GM12878 (cell line): ENCODE measurements around the gene LIMS3.
"Not testable (repeated sequence)": the region's sequence is repeated elsewhere in the genome, so short reads cannot be mapped to it uniquely, and the experiment has no call there.

Experiments
- BACH1 ChIP-seq: fragments of 450-650 bp; IDR thresholded peaks from 2 replicates; pipeline ENCODE4 v1.6.1; 2017; ENCODE audit warnings: mild to moderate bottlenecking, borderline replicate concordance
- EP300 ChIP-seq, 2 experiments: fragments of 150-350 bp in 1 of 2; IDR thresholded peaks; 2 replicates each; pipeline ENCODE4 v1.6.1; 2011 to 2012; ENCODE audit warnings: low read depth in 2 of 2, low read length in 2 of 2, borderline replicate concordance in 1 of 2, improper control_type of control experiment in 1 of 2, inconsistent platforms in 1 of 2; ENCODE audit not compliant: control insufficient read depth in 1 of 2
- NRF1 ChIP-seq: conservative IDR thresholded peaks from 2 replicates; pipeline ENCODE4 v1.6.1; 2011; ENCODE audit warnings: mild to moderate bottlenecking, low read depth, low read length, improper control_type of control experiment
- POLR2A ChIP-seq: IDR thresholded peaks from 2 replicates; pipeline ENCODE4 v1.6.1; 2011; ENCODE audit warnings: low read depth, mild to moderate bottlenecking, low read length
- RCOR1 ChIP-seq: conservative IDR thresholded peaks from 2 replicates; pipeline ENCODE4 v1.6.1; 2012; ENCODE audit warnings: low read depth, low read length, improper control_type of control experiment
- TF ChIP-seq, protein P1 (sequence below): IDR thresholded peaks from 2 replicates; pipeline ENCODE4 v1.6.1; 2012; ENCODE audit warnings: low read length, inconsistent platforms
- TF ChIP-seq, protein P2 (sequence below): IDR thresholded peaks from 2 replicates; pipeline ENCODE4 v1.6.1; 2011; ENCODE audit warnings: low read depth, mild to moderate bottlenecking, low read length, moderate library complexity, borderline replicate concordance; ENCODE audit errors: extremely low read depth
- TF ChIP-seq, protein P3 (sequence below), 3 experiments: IDR thresholded peaks in 2 of 3; conservative IDR thresholded peaks in 1 of 3; 2 replicates each; pipeline ENCODE4 v1.5.1; 2011; ENCODE audit warnings: low read depth in 3 of 3, low read length in 3 of 3, mild to moderate bottlenecking in 3 of 3, control low read depth in 2 of 3, moderate library complexity in 2 of 3, inconsistent platforms in 1 of 3, mixed read lengths in 1 of 3; ENCODE audit not compliant: control insufficient read depth in 2 of 3, insufficient read depth in 1 of 3; ENCODE audit errors: extremely low read depth in 1 of 3

DNA sequence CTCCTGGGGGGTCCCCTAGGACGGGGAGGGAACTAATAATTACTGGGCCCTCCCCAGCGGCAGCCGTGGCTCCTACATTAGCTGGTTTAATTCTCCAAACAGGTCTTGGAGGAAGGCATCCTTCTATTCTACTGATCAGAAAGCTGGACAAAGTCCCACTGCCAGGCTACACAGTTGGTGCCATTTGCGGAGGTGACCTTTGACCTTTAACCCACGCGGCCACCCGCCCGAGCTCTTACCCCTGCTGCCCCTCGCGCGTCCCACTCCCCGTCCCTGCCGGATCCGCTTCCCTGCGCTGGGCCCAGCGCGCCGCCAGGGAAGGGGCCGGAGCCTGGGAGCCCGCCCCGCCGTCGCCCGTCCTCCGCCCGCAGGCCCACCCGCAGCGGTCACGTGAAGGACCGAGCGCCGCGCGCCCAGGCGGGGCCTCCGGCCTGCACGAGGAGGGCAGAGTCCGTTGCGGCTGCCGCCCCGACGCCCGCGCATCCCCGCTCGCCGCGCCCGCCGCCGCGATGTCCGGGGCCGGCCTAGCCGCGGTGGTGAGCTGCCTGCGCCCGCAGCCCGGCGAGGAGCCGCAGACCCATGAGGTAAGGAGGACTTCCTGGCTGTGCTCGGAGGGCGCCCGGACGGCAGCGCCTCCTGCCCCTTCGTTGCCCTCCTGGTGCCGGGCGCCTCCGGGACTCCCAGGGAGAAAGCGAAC, 48.9 kb downstream of the LIMS3 start:
- TF ChIP-seq, protein P1, sequence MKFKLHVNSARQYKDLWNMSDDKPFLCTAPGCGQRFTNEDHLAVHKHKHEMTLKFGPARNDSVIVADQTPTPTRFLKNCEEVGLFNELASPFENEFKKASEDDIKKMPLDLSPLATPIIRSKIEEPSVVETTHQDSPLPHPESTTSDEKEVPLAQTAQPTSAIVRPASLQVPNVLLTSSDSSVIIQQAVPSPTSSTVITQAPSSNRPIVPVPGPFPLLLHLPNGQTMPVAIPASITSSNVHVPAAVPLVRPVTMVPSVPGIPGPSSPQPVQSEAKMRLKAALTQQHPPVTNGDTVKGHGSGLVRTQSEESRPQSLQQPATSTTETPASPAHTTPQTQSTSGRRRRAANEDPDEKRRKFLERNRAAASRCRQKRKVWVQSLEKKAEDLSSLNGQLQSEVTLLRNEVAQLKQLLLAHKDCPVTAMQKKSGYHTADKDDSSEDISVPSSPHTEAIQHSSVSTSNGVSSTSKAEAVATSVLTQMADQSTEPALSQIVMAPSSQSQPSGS, result not testable (repeated sequence)
- not testable (repeated sequence) for TF ChIP-seq NRF1; RCOR1; POLR2A; BACH1; EP300 (IDR thresholded peaks at IDR 0.05; ENCODE audit: borderline replicate concordance in 1 of 2, control insufficient read depth in 1 of 2, low read depth in 2 of 2, low read length in 2 of 2)
- TF ChIP-seq, protein P2, sequence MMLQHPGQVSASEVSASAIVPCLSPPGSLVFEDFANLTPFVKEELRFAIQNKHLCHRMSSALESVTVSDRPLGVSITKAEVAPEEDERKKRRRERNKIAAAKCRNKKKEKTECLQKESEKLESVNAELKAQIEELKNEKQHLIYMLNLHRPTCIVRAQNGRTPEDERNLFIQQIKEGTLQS, result not testable (repeated sequence)
- TF ChIP-seq, protein P3, sequence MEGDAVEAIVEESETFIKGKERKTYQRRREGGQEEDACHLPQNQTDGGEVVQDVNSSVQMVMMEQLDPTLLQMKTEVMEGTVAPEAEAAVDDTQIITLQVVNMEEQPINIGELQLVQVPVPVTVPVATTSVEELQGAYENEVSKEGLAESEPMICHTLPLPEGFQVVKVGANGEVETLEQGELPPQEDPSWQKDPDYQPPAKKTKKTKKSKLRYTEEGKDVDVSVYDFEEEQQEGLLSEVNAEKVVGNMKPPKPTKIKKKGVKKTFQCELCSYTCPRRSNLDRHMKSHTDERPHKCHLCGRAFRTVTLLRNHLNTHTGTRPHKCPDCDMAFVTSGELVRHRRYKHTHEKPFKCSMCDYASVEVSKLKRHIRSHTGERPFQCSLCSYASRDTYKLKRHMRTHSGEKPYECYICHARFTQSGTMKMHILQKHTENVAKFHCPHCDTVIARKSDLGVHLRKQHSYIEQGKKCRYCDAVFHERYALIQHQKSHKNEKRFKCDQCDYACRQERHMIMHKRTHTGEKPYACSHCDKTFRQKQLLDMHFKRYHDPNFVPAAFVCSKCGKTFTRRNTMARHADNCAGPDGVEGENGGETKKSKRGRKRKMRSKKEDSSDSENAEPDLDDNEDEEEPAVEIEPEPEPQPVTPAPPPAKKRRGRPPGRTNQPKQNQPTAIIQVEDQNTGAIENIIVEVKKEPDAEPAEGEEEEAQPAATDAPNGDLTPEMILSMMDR (IDR thresholded peaks at IDR 0.05 in 2 of 3, conservative IDR thresholded peaks at IDR 0.05 in 1 of 3; ENCODE audit: control insufficient read depth in 2 of 3, extremely low read depth in 1 of 3, insufficient read depth in 1 of 3, low read depth in 3 of 3, low read length in 3 of 3), result not testable (repeated sequence)
